GM18861 (cell line): ENCODE data around the gene CYP3A4.
A peak's percentile ranks its signal among the peaks of the same experiment; 100 is the strongest.
"Not testable (repeated sequence)": the region's sequence is repeated elsewhere in the genome, so short reads cannot be mapped to it uniquely, and the experiment has no call there.

ENCODE experiments used
- ATAC-seq: cut with Tn5 transposase; IDR thresholded peaks from one replicate; pipeline ENCODE4 v1.9.1; 2021; ENCODE audit not compliant: unreplicated experiment

CYP3A4 gene

DNA sequence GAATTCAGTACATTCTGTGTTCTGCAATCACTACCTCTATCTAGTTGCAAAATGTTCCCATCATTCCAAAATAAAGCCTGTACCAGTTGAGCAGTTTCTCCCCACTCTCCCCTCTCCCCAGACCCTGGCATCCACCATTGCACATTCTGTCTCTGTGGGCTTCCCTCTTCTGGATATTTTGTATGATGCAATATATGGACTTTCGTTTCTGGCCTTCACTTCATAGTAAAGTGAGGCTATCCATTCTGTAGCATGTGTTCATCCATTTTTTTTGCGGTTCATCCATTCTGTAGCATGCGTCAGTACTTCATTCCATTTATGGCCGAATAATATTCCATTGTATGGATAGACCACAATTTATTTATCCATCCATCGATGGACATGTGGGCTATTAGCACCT is 9.5 kb upstream of the CYP3A4 start:
- ATAC-seq, result no peak

DNA sequence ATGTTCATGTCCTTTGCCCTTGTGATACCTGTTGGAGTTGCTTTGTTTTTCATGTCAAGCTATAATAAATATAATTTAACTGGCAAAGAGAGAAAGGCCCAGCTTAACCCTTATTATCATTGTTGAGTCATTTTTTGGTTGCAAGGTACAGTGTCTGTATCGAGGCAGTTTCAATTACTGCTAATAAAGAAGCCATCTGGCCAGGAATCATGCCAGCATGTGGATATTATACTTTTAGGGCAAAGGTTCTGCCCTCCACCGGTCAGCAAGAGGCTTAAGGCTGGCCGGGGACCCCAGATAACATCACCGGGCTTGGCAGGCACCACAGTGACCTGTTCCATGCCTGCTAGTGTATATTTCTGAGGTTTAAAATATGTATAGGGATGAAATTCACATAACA is 9.0 kb upstream of the CYP3A4 start:
- ATAC-seq, result no peak

DNA sequence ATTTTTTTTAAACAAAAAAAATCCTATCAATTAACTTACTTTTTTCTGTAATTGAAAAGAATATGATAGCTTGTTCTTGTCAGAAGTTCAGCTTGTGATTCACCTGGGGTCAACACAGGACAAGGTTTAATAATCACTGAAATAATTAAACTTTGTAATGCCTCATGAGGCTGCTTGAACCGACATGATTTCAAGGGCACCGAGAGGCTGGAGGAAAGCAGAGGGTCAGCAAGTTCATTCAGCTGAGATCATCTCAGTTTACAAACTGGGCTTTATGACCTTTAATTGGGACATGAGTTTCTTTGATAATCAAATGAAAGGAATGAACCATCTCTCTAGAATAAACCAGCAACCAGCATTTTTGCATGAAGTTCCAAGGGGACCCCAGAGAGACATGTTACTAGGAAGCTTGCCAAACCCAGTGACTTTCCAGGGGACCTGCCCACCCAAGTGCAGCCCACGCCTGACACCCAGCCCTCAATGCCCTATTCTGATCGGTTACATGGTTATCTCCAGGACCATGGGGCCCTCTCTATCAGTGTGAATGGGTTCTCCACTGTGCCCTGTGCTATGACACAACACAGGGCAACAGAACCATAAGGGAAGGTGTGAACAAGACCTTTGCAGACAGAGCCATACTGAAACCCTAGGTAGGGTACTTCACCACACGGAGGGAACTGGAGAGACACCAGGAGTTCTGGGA is 7.8 kb upstream of the CYP3A4 start:
- no peak for ATAC-seq

DNA sequence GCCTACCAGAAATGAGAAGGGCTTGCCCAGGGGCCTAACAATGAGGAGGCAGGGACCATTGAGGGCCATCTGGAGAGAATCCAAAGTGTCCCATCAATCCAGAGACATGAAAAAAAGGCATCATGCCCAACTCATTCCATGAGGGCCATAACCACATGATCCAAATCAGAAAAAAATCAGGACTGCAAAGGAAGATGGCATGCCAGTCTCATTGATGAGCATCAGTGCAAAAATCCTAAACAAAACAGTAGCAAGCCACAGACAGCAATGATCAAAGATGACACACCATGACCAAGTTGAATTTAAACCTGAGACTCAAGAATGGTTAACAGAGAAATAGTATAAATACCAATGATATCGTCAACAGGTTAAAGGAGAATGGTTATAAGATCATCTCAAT is 7.0 kb upstream of the CYP3A4 start:
- ATAC-seq, result no peak

DNA sequence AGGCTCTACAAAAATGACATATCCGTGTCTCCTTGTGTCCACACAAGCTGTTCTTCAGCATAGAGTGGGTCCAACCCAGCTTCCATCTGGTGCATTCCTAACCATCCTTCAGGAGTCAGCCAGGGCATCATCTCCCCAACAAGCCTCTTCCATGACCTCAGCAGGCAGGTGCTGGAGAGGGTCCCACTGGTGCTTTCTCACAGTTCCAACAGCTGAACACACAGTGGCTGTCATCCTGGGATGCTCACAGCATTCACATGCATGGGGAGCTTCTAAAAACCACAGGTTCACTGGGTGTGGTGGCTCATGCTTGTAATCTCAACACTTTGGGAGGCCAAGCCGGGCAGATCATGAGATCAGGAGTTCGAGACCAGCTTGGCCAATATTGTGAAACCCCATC is 6.4 kb upstream of the CYP3A4 start:
- ATAC-seq, result no peak

DNA sequence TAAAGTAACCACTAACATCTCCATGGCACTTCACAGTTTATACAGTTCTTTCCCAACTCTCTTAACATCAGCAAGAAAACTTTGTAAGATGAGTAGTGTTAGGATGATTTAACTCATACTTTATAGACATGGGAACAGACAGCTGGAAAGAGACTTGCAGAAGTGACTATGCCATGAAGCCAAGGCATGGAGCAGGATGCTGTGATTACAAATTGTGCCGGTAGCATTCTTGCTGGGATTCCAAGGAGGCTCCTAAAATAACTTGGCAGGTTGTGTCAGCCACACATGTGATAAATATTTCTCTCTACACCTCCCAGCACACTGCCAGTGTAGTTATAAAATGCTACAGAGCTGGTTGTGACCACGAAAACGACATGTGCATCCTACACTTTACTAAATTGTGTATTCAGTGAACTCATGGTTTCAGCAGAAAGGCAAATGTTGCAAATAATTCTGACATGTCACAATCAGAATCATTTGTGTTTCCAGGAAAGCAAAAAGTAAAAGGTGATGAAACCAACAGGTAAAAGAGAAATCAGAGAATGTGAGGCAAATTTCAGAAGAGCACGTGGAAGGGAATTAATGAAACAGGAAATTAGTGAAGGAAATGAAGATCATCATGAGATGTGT is 5.6 kb upstream of the CYP3A4 start:
- no peak for ATAC-seq

DNA sequence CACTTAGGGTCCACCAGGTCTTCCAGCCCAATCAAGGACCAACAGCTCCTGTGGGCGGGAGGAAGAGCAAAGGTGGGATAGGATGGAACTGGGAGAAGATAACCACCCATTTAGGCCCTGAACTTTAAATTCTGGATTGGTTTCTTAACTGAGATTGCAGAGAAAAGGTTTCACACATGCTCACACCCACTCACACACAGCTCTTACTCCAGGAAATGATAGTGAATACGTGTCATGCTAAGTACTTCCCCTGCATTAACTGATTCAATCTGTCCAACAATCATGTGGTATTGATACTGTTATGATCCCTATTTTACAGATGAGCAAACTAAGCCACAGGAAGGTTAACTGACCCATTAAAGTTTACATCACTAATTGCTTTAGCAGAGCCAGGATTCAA is 4.6 kb upstream of the CYP3A4 start:
- no peak for ATAC-seq

DNA sequence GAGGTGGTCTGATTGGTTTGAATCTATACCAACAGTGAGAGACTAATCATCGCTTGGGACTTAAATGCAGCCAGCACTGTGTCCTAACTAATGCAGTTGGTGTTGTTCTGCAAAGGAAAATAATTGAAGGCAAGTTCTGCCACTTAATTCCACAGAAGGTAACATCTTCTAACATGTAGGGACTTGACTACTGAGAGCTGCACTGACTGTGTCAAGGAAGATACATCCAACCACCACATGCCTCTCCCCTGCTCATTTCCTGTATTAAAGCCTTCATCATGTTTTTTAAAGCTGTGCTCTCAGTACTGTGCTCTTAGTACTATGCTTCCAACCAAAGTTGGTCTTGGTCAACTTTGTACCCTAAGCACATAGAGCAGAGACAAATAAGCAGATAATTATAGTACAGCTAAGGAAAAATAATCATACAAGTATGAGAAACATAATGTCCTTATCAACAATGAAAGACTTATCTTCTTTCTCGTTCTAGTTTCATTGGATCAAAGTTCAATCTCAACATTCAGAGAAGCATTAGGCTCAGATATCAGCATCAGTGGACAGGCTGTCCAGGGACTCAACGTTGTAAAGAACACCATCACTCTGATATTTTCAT is 2.8 kb upstream of the CYP3A4 start:
- no peak for ATAC-seq

DNA sequence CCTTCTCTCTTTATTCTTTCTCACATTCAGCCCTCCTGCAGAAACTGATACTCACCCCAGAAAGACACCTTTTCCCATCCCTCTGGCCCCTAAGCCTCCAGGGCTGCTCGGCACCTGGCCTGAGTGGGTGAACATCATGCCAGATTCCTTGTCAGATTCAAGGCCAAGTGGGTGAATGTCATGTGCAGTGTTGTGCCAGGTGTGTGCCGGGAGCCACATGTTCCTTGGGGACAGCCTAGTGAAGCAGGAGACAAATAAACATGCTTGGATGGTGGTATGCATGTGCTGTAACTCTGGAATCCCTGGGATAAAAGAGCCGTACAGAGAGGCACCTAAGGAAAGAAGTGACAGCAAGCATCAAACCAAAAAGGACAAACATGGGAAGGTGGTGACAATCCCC is 1.7 kb upstream of the CYP3A4 start:
- ATAC-seq, result not testable (repeated sequence)

DNA sequence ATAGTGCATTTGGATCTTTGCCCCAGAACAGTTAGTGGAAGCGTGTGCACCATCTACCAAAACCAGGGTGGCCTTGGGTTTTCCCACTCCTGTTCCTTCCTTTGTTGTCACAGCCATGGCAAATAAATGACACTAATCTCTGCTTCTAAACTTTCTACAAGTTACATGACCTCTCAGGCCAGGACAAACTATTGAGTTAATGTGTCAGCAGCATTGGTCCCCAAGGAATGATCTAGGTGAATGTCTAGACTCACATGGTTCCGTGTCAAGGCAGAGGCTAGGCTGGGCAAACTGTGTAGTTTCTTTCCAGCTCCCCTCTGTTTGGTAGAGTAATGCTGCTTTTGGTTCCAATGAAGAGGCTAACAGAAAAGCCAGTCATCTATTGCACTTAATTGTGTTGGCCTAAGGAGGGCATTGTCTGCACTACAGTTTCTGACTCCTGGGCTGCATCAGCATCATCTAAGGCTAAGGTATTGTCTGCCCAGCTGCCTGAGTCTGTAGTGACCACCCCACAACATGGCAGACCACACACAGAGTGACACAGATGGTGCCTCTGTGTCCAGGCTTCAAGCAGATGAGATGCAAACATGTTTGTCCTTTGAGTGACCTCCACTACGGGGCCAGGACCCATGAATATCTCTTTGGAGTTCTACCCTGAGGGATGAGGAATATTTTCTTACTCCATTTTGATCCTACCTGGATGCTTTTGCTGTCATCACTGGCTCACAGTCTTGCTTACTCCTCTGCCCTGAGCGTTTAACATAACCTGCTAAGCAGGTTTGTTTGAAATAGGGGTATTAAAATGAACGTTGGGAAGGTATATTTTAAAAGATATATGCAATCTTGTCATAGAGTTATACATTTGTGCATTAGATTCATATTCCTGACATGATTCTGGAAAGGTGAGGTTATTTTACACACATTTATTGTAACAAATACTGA is 1.7 kb downstream of the CYP3A4 start:
- ATAC-seq, result no peak

DNA sequence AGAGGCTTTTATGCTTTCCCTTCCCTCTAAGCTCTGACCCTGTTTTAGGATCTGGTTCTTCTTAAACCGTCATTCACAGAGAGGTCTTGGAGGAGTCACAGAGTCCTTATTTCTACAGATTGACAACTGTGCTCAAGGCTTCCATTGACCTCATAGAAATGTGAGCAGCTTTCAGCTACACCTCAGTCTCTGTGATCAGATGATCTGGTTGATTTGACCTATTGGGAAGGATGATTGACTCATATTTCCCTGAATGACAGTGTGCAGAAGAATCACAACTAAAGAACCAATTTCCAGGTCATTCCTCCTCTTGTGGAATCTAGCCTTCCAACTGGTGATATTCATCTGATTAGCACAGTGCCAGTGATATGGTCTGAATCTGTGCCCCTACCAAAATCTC is 3.4 kb downstream of the CYP3A4 start:
- ATAC-seq, result no peak

DNA sequence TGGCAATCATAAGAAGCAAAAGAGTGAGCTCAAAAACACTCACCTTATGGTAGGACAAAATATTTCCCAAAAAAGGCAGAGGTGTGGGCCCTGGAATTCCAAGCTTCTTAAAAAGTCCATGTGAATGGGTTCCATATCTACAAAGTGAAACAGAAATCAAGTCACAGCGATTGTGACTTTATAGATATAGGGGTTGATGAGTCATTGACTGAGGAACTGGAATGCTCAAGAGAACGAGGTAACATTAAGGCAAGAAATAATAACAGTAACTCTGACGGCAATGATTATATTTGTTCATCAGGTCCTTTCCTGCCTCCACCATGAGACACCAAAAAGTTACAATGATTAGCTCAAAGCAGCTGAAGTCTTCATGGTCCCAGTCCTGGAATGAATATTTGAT is 4.0 kb downstream of the CYP3A4 start:
- no peak for ATAC-seq

DNA sequence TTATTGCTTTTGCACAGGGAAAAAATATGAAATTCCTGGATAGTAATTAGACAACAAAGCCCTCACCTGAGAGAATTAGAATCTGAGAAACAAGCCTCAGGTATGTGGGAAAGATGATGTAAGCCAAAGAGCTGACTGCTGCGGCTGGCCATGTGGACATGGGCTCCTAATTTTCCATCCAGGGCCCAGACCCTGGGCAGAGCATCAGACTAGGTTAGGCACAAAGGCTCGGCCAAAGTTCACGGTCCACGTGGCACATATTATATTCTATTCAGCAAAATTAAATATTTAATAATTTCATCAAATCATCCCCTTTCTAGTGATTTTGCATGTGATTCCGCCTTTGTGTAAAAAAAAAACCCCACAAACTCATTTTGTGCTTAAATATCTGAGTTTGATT is 5.1 kb downstream of the CYP3A4 start:
- ATAC-seq, result no peak

DNA sequence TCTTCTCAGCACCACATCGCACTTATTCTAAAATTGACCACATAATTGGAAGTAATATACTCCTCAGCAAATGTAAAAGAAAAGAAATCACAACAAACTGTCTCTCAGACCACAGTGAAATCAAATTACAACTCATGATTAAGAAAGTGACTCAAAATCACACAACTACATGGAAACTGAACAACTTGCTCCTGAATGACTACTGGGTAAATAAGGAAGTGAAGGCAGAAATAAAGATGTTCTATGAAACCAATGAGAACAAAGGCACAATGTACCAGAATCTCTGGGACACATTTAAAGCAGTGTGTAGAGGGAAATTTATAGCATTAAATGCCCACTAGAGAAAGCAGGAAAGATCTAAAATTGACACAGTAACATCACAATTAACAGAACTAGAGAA is 10.6 kb downstream of the CYP3A4 start:
- ATAC-seq, result not testable (repeated sequence)

DNA sequence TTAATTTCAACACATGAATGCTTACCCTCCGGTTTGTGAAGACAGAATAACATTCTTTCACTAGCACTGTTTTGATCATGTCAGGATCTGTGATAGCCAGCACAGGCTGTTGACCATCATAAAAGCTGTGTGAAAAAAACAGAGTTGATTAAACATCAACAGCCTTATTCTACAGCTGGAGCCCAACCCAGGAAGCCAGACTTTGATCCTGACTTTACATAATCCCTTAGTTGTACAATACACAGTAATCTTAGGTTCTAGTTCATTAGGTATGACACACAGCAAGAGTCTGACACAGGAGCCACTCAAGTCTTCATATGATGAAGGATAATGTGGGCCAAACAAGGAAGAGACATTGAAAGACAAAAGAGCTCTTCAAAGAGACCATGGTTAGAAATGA is 11.4 kb downstream of the CYP3A4 start:
- no peak for ATAC-seq

DNA sequence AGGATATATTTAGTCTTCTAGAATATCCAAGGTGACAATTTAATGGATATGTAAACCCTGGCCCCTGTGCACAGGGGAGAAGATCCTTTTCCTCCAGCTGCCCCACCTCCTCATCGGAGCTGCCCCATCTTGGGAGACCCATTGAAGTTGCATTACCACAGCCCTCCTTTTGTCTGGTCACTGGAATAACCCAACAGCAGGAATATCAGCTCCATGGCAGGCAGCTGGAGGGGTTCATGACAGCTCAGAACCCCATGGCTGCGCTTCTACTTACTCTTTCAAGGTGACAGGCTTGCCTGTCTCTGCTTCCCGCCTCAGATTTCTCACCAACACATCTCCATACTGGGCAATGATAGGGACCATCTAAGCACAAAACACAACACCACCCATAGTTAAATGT is 14.5 kb downstream of the CYP3A4 start:
- not testable (repeated sequence) for ATAC-seq

DNA sequence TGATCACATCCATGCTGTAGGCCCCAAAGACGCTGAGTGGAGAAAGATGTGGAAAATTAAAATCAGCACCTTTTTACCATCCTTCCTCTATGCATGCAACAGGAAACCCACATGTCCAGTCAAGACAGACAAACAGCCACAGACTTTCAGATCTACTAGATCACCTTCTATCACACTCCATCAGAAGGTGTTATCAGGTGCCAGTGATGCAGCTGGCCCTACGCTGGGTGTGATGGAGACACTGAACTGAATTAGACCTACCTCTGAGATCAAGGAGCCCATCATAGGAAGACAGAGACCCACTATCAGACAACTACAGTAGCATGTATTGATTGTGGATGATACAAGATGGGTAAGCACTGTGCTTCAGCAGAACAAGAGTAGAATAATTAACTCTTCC is 15.5 kb downstream of the CYP3A4 start:
- ATAC-seq, result no peak

DNA sequence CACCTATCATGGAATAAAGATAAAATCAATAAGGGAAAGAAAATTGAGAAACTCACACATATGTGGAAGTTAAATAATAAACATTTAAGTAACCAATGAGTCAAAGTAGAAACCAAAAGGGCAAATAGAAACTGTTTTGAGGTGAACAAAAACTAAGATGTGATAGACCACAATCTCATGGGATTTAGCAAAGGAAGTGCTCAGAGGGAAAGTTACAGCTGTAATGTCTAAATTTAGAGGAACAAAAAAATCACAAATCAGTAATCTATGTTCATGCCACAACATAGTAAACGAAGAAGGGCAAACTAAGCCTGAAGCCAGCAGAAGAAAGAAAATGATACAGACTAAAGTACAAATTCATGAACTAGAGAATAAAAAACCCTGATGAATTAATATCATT is 16.3 kb downstream of the CYP3A4 start:
- peak; percentile 87 for ATAC-seq

DNA sequence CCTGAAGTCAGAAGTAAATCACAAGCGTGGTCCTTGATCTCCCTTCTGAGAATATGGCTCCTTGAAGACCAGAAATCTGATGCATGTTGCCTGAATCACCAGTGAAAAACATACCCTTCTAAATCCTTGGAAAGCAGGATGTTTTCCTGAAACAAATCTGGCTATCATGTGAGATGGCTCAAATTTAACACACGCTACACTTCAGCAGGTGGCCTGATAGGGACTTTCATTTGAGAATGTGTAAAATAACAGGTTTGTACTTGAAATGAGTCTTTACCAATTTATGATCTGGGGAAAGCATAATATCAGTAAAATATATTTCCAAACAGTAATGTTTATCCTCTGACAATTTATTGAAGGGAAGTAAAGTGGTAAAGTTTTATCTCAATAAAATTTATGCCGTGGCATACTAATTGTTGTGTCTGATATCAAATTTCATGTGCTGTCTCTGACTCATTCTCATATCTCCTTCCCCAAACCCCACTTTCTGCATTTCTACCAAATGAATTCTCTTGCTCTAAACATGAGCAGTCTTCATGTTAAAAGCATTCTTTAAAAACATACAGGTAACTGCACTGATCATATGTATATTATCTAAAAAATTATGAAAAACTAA is 17.4 kb downstream of the CYP3A4 start:
- no peak for ATAC-seq

DNA sequence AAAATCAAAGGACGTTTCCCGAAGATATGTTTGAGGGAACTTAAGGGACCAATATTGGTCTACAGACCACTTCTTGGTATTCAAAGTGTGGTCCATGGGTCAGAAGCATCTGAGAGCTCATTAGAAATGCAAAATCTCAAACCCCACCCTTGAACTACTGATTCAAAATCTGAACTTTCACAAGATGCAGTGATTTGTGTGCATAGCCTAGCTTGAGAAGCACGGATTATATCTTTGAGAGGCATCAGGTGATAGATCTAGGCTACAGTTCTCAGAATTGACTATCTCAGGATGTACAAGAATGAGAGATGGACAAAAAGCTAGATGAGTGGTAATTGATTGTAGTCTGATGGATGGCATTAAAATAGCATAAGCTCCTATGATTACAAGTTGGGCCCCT is 19.5 kb downstream of the CYP3A4 start:
- no peak for ATAC-seq

DNA sequence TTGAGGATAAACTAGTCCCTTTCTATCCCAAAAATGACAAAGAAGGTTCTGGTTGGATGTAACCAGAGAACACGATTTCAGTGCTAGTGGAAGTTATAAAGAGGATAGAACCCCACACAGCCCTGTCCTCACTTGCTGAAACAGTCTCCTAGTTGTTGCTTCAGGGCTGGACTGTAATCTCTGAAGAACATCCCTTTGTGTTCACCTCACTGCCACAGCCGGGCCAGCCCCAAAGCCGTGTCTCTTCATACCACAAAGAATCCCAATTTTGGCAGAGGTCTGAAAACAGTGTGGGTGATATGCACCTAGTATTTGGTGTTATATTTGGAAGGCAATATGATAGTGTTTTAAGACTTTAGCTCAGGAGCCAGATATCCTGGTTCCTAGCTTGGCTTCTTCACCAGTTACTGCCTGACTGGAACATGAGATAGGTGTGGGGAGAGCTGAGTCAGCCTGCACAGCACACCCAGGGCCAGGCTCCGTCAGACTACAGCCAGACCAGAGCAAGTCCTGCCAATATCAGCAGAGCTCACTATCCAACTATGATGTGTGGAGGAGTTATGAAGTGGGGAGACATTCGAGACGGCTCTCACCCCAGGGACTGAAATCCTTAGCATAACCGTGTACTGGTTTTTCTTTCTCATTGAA is 21.2 kb downstream of the CYP3A4 start:
- ATAC-seq, result no peak
